B cell (primary cell): ENCODE measurements around the gene CHMP6. TPM values are rescaled to one million over a fixed set of nuclear protein-coding genes. Genes with fewer than 3 reads are reported as not detected.
A peak's percentile ranks its signal among the peaks of the same experiment; 100 is the strongest.

ENCODE experiments used
- ATAC-seq: fragments of 200-7000 bp; cut with Tn5 transposase; one replicate; pipeline ENCODE4 v1.10.0; 2021; ENCODE audit warnings: low read depth, mild to moderate bottlenecking, moderate number of reproducible peaks, moderate library complexity
- CTCF ChIA-PET: fragments of 350-600 bp; sonication (Branson Sonifier 250); formaldehyde crosslinking; loops from one replicate; lab custom pipeline; 2021; ENCODE audit warnings: antibody characterized with exemption, inconsistent platforms; lab: Charles Lee
- POLR2A ChIA-PET: fragments of 350-600 bp; sonication (Branson Sonifier 250); formaldehyde crosslinking; loops from one replicate; lab custom pipeline; 2021; ENCODE audit warnings: antibody characterized with exemption; lab: Charles Lee
- DNase-seq: peaks from one replicate; pipeline ENCODE4 v3.0.0; 2013
- H2AFZ ChIP-seq: 2 replicates; pipeline ENCODE4 v1.6.1; 2012; ENCODE audit warnings: mild to moderate bottlenecking, low read depth, low read length; ENCODE audit not compliant: insufficient read depth, poor library complexity, severe bottlenecking
- H3K27ac ChIP-seq, 2 donors: 1 replicate in 1 of 2; 2 replicates in 1 of 2; pipeline ENCODE4 v1.5.1; 2012 to 2013; ENCODE audit warnings: low read length in 2 of 2, mild to moderate bottlenecking in 2 of 2, moderate library complexity in 1 of 2
- H3K27me3 ChIP-seq, 4 experiments: fragments of 200-600 bp in 1 of 4; sonication (generic) in 1 of 4; replicated peaks in 1 of 4; 1 replicate in 2 of 4; 2 replicates in 2 of 4; pipeline versions ENCODE4 v1.6.1 to v1.7.0; 2013 to 2016; ENCODE audit warnings: low read length in 3 of 4, mild to moderate bottlenecking in 2 of 4, mixed read lengths in 1 of 4, moderate library complexity in 1 of 4; ENCODE audit not compliant: insufficient read depth in 4 of 4, control insufficient read depth in 3 of 4; ENCODE audit errors: control extremely low read depth in 1 of 4
- H3K36me3 ChIP-seq, 2 experiments: replicated peaks in 1 of 2; 1 replicate in 1 of 2; 2 replicates in 1 of 2; pipeline versions ENCODE4 v1.6.1 to v1.7.1; 2013; ENCODE audit warnings: low read length in 1 of 2; ENCODE audit not compliant: insufficient read depth in 2 of 2, control insufficient read depth in 1 of 2; ENCODE audit errors: control extremely low read depth in 1 of 2, extremely low read depth in 1 of 2
- H3K4me1 ChIP-seq, 2 donors: fragments of 200-600 bp in 1 of 2; sonication (generic) in 1 of 2; 1 replicate in 1 of 2; 2 replicates in 1 of 2; pipeline versions ENCODE4 v1.5.1 to v1.6.1; 2013 to 2017; ENCODE audit warnings: low read length in 2 of 2; ENCODE audit not compliant: control insufficient read depth in 2 of 2, insufficient read depth in 2 of 2
- H3K4me2 ChIP-seq: replicated peaks from 2 replicates; pipeline ENCODE3; 2012; ENCODE audit warnings: mild to moderate bottlenecking, low read depth, low read length; ENCODE audit not compliant: poor library complexity, severe bottlenecking
- H3K4me3 ChIP-seq, 5 experiments: fragments of 200-600 bp in 1 of 5; sonication (generic) in 1 of 5; 1 replicate in 3 of 5; 2 replicates in 2 of 5; pipeline versions ENCODE4 v1.5.1 to v1.7.0; 2011 to 2016; ENCODE audit warnings: low read length in 4 of 5, mild to moderate bottlenecking in 4 of 5, low read depth in 2 of 5, control low read depth in 1 of 5, moderate library complexity in 1 of 5; ENCODE audit not compliant: insufficient read depth in 1 of 5; ENCODE audit errors: control extremely low read depth in 1 of 5, extremely low read depth in 1 of 5
- H3K79me2 ChIP-seq: fragments of 200-600 bp; sonication (generic); one replicate; pipeline ENCODE4 v1.6.0; 2016; ENCODE audit warnings: low read length; ENCODE audit not compliant: control insufficient read depth, insufficient read depth
- H3K9ac ChIP-seq: fragments of 200-600 bp; sonication (generic); 2 replicates; pipeline ENCODE4 v1.6.1; 2017; ENCODE audit warnings: mild to moderate bottlenecking, low read length, moderate library complexity
- H3K9me3 ChIP-seq, 3 donors: one replicate each; pipeline versions ENCODE4 v1.6.1 to v1.7.1; 2013; ENCODE audit warnings: low read length in 2 of 3; ENCODE audit not compliant: control insufficient read depth in 2 of 3, insufficient read depth in 1 of 3; ENCODE audit errors: control extremely low read depth in 1 of 3
- H4K20me1 ChIP-seq: 2 replicates; pipeline ENCODE4 v1.6.0; 2012; ENCODE audit warnings: mild to moderate bottlenecking, low read length; ENCODE audit not compliant: insufficient read depth, control insufficient read depth, poor library complexity, severe bottlenecking
- H3K27ac Mint-ChIP-seq: one replicate; pipeline ENCODE4 v1.8.0; 2021; ENCODE audit warnings: mixed read lengths
- H3K27me3 Mint-ChIP-seq: one replicate; pipeline ENCODE4 v1.8.0; 2021; ENCODE audit warnings: mixed read lengths
- H3K4me1 Mint-ChIP-seq: one replicate; pipeline ENCODE4 v1.8.0; 2021; ENCODE audit warnings: mixed read lengths
- H3K4me3 Mint-ChIP-seq: one replicate; pipeline ENCODE4 v1.8.0; 2021; ENCODE audit warnings: mixed read lengths
- H3K9me3 Mint-ChIP-seq: one replicate; pipeline ENCODE4 v1.8.0; 2022; ENCODE audit warnings: mixed read lengths; ENCODE audit not compliant: insufficient read depth
- CTCF ChIP-seq: fragments of 200-600 bp; IDR thresholded peaks from one replicate; pipeline ENCODE4 v1.8.0; 2022; ENCODE audit warnings: antibody characterized with exemption, mild to moderate bottlenecking
- EZH2 ChIP-seq: IDR thresholded peaks from 2 replicates; pipeline ENCODE4 v1.6.1; 2012; ENCODE audit warnings: borderline replicate concordance, low read depth, mild to moderate bottlenecking, moderate library complexity, low read length; ENCODE audit not compliant: insufficient read depth, poor library complexity, severe bottlenecking
- WGBS: methylation state at CpG from one replicate; pipeline ENCODE4 v1.1.5; 2013; ENCODE audit warnings: missing lambda C conversion rate; ENCODE audit not compliant: insufficient coverage; 5-methylcytosine and 5-hydroxymethylcytosine counted together
- intact Hi-C: fragments of 100-400 bp; cut with micrococcal nuclease; formaldehyde crosslinking; loops from one replicate; pipeline ENCODE4 v1.10.0; 2022
- polyA plus RNA-seq: library from polyadenylated mRNA; depleted of rRNA; stranded (reverse); fragments of >200 nt; gene quantifications from 2 replicates; pipeline ENCODE4 v1.2.3, GENCODE V29; 2012
- total RNA-seq, 2 donors: library from RNA; stranded (reverse); fragments of 120-200 nt in 1 of 2; gene quantifications; 1 replicate in 1 of 2; 2 replicates in 1 of 2; pipeline versions ENCODE4 v1.2.3 to v1.2.4, GENCODE V29; 2013 to 2022

CHMP6 gene
- total and polyA plus RNA-seq, 2 donors (not counting 1 experiment from before 2014, with no cell fraction given), result 21.2 to 46.2 TPM

GRCh38 chr17:81034779-81035520, 43.3 kb downstream of the CHMP6 start, which contains the start of gene BAIAP2:
BAIAP2 (plus strand) TSS chr17:81035151; CDS start chr17:81035255, 104 bp downstream.
- WGBS, result under 1% methylated on average over 82 of the region's 92 CpGs
- Histone ChIP-seq H3K9me3 (peaks cover 0 to 9% (median 0%) of the 10 kb centered on the region in 3 donors), H3K79me2 (no peaks in the 10 kb centered on the region), H3K36me3 (no peaks in the 10 kb centered on the region), H3K27ac (no peak within 1 kb of the TSS), H2AFZ (peak within 1 kb of the TSS; percentile 61), H3K9ac (peak within 1 kb of the TSS; percentile 62), H4K20me1 (no peaks in the 10 kb centered on the region), H3K27me3 (peaks cover 0 to 68% (median 14%) of the 10 kb centered on the region in 4 experiments), H3K4me1 (peaks cover 12 to 16% of the 10 kb centered on the region in 2 donors), H3K4me2 (peak within 1 kb of the TSS; percentile 90), H3K4me3 (peak within 1 kb of the TSS; percentile 21 to 70 (median 61))
- TF ChIP-seq EZH2 (no peak), CTCF (no peak)
- intact Hi-C loops, result loop anchor here (2.0 to 5.0 kb wide), 2 partner anchors 16 to 43 kb away; partner anchors contain the start of gene CHMP6
- peak within 1 kb of the TSS; percentile 95 for H3K4me3 Mint-ChIP-seq
- ChIA-PET CTCF (no interaction called here), POLR2A (interaction anchor here (0.6 to 1.0 kb wide), 2 partner anchors 11 to 580 kb away, joined by 3 read pairs; no protein-coding TSS in a partner anchor)
- peaks cover 54% of the 10 kb centered on the region for H3K27me3 Mint-ChIP-seq
- H3K9me3 Mint-ChIP-seq, result no peaks in the 10 kb centered on the region
- H3K27ac Mint-ChIP-seq, result peak within 1 kb of the TSS; percentile 90
- ATAC-seq (peak; percentile 85), DNase-seq (peak; percentile 94)
- H3K4me1 Mint-ChIP-seq, result peaks cover 13% of the 10 kb centered on the region
